GF-D8 (cell line): ENCODE data around the gene VPS37C.

Experiments
- DNase-seq: peaks from one replicate; lab custom pipeline; 2025; lab: John Stamatoyannopoulos, UW

Gene VPS37C

DNA sequence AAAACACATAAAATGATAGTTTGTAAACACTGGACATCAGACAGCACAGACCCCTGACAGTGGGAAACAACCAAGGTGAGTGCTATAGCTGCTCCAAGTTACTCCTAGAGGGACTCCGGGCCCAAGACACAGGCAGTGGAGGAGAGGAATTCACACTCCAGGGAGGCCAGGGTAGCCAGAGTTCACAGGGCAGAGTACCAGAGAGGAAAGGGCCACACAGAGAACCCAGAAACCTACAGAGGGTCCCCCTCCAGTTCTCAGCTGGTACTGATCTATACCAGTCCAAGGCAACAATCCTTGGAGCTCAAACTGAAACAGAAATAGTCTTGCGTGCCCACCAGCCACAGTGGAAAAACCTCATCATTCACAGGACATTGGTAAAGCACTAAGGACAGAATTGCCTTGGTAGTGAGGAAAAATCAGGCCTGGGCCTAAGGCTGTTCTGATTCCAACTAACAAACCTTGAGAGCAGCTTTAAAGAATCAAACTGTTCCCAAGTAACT lies 7.6 kb downstream of the VPS37C start:
- DNase-seq, result no peak

DNA sequence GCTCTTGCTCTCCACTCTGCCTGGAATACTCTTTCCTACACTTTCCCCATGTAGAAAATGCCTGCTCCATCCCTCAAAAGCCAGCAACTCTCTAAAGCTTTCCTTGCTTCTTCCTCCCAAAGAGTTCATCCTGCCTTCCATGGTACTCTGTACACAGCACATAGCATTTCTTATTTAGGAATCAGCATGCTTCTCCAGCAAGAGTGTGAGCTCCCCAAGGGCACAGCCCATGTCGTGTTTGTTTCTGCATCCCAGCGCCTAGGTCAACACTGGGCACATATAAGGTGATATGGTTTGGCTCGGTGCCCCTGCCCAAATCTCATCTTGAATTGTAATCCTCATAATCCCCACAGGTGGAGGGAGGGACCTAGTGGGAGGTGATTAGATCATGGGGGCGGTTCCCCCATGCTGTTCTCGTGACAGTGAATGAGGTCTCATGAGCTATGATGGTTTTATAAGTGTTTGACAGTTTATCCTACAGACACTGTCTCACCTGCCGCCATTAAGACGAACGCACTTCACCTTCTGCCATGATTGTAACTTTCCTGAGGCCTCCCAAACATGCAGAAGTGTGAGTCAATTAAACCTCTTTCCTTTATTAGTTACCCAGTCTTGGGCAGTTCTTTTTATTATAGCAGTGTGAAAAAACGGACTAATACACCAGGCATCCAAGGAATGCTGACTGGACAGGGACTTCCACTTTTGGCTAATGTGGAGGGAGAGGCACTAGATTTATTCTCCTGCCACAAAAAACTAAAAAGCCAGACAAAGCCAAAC lies 8.2 kb downstream of the VPS37C start:
- DNase-seq, result no peak

- no peak for DNase-seq
Measured at GRCh38 chr11:61151545-61152252, 9.5 kb downstream of the VPS37C start.

DNA sequence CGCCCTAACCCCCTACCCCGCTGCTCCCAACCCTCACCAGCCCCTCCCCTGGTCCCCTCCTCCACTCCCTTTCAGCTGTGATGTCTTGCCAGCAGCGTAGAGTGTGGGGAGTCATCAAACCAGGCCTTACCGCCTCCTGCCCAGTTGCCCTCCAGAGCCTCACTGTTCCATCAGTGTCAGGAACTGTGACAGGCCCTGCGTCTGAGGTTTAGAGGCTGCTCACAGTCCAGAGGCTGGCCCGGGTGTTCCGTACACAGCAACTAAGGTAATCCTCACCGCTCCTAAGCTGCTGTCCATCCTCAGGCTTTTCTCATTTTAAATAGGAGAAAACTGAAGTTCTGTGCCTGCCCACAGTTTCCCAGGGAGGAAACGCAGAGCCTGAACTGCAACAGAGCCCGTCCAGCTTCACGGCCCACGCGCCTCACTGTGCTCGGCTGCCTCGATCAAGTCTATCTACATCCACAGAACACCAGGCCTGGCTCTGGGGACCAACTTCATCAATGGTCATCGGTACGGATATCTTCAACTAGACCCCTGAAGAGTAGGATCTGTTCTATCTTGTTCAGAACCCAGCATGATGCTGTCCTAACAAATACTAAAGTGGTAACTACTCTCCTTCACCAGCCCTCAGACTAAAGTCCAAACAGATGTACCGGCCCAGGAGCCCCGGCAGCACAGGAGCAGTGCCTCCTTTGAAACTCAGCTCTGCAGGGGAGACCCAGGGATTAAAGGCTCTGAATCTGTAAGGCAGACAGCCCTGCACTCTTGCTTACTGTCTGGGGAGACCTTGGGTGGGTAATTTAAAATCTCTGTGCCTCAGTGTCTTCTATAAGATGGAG lies 10.3 kb downstream of the VPS37C start:
- DNase-seq, result no peak

GRCh38 chr11:61149624-61150615 lies 11.3 kb downstream of the VPS37C start:
- peak; percentile 19 for DNase-seq

DNA sequence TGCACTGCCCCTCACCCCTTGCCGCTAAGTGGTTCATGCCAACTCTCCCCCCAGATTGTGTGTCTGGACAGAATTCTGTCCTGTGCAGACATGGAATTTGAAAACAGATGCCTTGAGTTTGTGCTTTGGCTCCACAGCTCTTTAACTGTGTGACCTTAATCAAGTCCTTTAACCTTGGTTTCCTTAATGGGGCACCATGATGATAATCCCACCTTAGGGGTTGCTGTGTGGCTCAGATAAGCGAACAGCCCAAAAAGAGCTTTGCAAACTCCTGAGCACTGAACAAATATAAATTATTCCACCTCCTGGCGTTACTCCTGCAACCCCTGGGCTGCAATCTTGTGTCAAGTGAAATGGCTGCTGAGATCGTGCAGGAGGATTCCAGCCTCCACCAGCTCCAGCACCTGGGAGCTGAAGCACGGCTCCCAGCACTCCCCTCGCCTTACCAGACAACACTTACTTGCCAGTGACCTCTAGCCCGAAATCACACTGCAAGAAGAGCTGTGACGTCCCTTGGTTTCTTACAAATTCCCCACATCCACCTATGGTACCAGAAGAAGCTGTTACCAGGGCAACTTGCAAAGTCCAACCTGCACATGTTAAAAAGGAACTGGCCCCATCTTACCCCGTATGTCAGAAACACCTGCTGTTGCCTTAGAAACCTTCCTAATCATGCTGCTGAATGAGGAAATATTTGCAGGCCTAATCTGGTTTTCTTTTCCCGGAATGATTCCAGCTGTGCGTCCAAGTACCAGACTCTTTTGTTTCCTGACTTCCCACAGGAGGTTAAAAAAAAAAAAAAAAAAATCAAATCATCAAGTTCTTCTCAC lies 13.2 kb downstream of the VPS37C start:
- DNase-seq, result no peak

- no peak for DNase-seq
Measured at GRCh38 chr11:61147271-61147670, 14.0 kb downstream of the VPS37C start.

DNA sequence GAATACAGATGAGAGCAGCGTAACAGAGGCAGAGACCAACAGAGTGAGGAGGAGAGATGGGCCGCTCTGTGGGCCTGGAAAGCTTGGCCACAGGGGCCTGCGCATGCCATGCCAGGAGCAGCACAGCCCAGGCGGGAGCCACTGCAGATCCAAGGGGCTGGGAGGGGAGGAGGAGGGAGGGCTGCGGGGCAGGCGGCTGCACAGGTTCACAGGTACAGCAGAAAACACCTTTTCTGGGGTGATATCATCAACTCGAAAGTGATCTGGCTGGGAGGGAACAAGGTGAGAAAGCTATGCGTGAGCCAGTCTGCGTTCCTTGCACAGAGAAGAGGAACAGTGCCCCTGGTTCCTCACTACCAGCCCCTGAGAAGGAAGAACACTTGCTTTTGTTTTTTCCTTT lies 14.8 kb downstream of the VPS37C start:
- DNase-seq, result no peak

DNA sequence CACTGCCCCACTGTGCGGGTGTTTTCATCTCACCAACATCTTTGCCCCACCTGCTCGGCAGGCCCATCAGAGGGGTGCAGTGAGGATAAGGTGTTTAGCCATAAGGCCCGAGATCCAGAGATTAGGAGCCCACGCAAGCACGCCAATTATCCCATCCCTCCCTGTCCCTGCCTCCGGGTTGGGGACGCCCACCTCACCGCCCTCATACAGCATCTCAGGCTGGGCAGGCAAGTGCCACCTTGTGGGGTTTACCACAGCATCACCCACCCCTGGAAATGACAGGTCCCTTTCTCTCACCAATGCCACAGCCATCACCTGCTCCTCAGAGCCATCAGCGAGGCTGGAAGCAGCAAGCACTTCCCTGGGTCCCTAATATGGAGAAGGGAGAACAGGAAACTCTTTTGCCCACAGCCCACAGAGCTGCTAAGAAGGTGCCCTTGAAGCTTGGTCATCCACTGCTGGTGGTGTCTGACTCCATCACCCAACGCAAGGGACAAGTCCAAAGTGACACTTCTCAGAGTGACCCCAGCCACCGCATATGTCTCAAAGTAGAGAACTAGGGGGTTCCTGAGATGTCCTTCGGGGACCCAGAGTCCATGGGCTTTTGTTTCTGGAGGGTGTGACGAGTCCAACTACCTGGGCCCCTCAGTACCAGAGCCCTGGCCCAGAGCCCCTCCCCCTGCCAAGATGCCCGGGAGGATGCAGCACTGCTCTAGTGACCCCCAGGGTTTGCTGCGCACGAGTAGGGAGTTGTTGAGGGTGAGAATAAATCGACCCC lies 15.8 kb downstream of the VPS37C start:
- DNase-seq, result no peak

DNA sequence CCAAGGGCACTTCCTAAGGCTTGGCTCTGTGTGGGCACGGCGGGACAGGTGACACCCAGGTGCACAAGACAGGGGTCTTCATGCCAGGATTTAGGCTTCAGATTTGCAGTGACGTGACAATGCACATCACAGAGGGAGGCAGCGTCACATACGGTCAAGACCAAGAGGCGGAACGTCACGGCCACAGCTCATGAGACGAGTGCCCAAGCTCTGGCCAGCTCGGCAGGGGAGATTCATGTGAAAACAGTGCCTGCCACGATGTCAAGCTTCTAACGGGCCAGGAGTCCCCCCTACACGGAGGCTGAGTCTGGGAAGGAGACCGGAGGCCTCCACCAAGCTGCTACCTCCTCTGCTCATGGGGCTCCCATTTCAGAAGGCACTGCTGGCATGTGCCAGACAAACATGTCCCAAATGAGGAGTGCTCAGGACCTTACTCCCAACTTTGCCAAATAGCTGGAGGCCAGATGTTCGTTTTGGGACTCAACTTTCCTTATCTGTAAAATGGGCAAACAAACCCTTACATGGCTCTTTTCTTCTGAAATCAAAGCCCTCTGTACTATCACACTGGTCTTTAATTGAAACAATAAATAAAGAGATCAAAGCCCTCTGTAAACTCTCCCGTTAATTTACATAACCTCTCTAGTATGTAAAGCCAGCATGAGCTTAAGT lies 16.6 kb downstream of the VPS37C start:
- no peak for DNase-seq

GRCh38 chr11:61142424-61142823 lies 18.8 kb downstream of the VPS37C start:
- no peak for DNase-seq

- no peak for DNase-seq
Measured at GRCh38 chr11:61141601-61142028, 19.6 kb downstream of the VPS37C start.

GRCh38 chr11:61140416-61140815 lies 20.8 kb downstream of the VPS37C start:
- DNase-seq, result no peak

- no peak for DNase-seq
Measured at GRCh38 chr11:61139387-61139786, 21.8 kb downstream of the VPS37C start.

GRCh38 chr11:61138935-61139334 lies 22.3 kb downstream of the VPS37C start:
- no peak for DNase-seq

GRCh38 chr11:61134801-61135257 lies 26.4 kb downstream of the VPS37C start:
- no peak for DNase-seq

GRCh38 chr11:61133956-61134662 lies 27.1 kb downstream of the VPS37C start:
- DNase-seq, result no peak

- no peak for DNase-seq
Measured at GRCh38 chr11:61133145-61133544, 28.1 kb downstream of the VPS37C start.
